T-helper 2 cell treated with Interferon-gamma antibody and Interleukin-4, amounts not matched to agents 5 μg/mL and 100 μg/mL, for 36 hours (primary cell): ENCODE data around the gene PGLYRP4.

ENCODE experiments used
- DNase-seq: peaks from one replicate; pipeline ENCODE4 v3.0.0; 2021; ENCODE audit warnings: low spot score
- H3K27ac Mint-ChIP-seq: one replicate; pipeline ENCODE4 v1.8.0; 2021; ENCODE audit warnings: mild to moderate bottlenecking, mixed read lengths
- H3K27me3 Mint-ChIP-seq: one replicate; pipeline ENCODE4 v1.8.0; 2021; ENCODE audit warnings: low read depth, mixed read lengths
- H3K36me3 Mint-ChIP-seq: one replicate; pipeline ENCODE4 v1.8.0; 2021; ENCODE audit warnings: low read depth, mixed read lengths
- H3K4me1 Mint-ChIP-seq: one replicate; pipeline ENCODE4 v1.8.0; 2021; ENCODE audit warnings: low read depth, mixed read lengths
- H3K4me3 Mint-ChIP-seq: one replicate; pipeline ENCODE4 v1.8.0; 2022; ENCODE audit warnings: mild to moderate bottlenecking, moderate library complexity, mixed read lengths
- H3K9me3 Mint-ChIP-seq: one replicate; pipeline ENCODE4 v1.8.0; 2021; ENCODE audit warnings: mixed read lengths

The PGLYRP4 gene

DNA sequence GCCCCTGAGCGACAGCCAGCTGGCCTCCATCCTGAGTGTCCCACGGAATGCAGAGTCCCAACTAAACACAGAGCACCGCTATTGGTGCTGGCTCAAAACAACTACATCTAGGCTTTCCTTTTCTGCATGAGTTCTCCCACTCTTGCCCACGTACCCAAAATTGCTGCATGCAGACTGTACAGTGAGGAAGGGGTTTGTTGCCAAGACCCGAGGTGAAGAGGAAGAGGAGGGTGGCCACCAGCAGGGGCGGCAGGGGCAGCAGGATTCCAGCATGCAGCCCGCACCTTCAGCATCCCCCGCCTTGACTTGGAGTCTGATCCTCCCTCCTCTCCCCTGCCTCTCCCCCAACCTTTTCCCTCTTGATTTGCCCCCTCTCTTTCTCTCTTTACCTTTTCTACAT is 17.1 kb upstream of the PGLYRP4 start:
- Mint-ChIP-seq H3K4me3 (no peak overlapping the region), H3K36me3 (no peaks in the 10 kb centered on the region), H3K27ac (no peak overlapping the region), H3K27me3 (peaks cover 8% of the 10 kb centered on the region), H3K9me3 (no peaks in the 10 kb centered on the region), H3K4me1 (no peaks in the 10 kb centered on the region)
- DNase-seq: no peak

- Mint-ChIP-seq H3K4me3 (no peak overlapping the region), H3K36me3 (no peaks in the 10 kb centered on the region), H3K4me1 (no peaks in the 10 kb centered on the region), H3K27ac (no peak overlapping the region), H3K27me3 (peaks cover 8% of the 10 kb centered on the region), H3K9me3 (no peaks in the 10 kb centered on the region)
- DNase-seq: no peak
Measured at GRCh38 chr1:153364766-153365666, 16.4 kb upstream of the PGLYRP4 start.

- H3K4me1 Mint-ChIP-seq: no peaks in the 10 kb centered on the region
- DNase-seq: no peak
- no peaks in the 10 kb centered on the region for H3K36me3 Mint-ChIP-seq
- no peak overlapping the region for H3K27ac Mint-ChIP-seq
- H3K4me3 Mint-ChIP-seq: no peak overlapping the region
- H3K27me3 Mint-ChIP-seq: peaks cover 8% of the 10 kb centered on the region
- H3K9me3 Mint-ChIP-seq: no peaks in the 10 kb centered on the region
Measured at GRCh38 chr1:153364156-153364555, 15.5 kb upstream of the PGLYRP4 start.

- H3K36me3 Mint-ChIP-seq: no peaks in the 10 kb centered on the region
- H3K9me3 Mint-ChIP-seq: no peaks in the 10 kb centered on the region
- H3K4me3 Mint-ChIP-seq: no peak overlapping the region
- H3K27me3 Mint-ChIP-seq: peaks cover 8% of the 10 kb centered on the region
- no peaks in the 10 kb centered on the region for H3K4me1 Mint-ChIP-seq
- no peak for DNase-seq
- H3K27ac Mint-ChIP-seq: no peak overlapping the region
Measured at GRCh38 chr1:153363641-153364040, 15.0 kb upstream of the PGLYRP4 start.

GRCh38 chr1:153362187-153362775 is 13.6 kb upstream of the PGLYRP4 start:
- peaks cover 8% of the 10 kb centered on the region for H3K27me3 Mint-ChIP-seq
- no peaks in the 10 kb centered on the region for H3K36me3 Mint-ChIP-seq
- no peak for DNase-seq
- no peaks in the 10 kb centered on the region for H3K9me3 Mint-ChIP-seq
- H3K27ac Mint-ChIP-seq: no peak overlapping the region
- H3K4me3 Mint-ChIP-seq: no peak overlapping the region
- H3K4me1 Mint-ChIP-seq: no peaks in the 10 kb centered on the region

DNA sequence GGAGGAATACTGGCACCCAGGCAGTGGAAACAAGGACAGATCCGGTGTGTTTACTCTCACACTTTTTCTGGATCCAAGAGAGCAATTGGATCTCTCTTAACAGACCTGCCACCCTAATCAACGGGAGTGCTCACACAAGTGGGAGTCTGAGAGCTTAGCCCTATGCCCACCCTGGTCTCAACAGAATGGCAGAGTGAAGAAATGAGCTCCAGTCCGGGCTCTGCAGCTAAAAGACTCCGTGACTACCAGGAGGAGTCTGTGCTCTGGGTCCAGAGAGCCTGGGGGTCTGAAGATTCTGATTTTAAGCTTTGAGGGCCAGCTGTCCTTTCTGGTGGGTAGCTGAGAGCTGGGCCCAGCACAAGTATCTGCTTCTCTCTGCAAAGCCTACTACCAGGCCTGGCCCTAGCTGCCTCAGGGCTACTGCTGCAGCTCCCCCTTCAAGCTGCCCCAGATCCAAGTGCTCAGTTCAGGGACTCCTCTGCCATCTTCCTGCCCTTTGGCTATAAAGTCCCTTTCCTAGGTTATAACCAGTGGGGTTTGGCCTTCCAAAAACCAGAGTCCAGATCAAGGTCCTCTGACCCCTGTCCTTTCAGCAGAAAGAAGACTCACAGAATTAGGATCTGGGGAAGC is 13.0 kb upstream of the PGLYRP4 start:
- no peaks in the 10 kb centered on the region for H3K9me3 Mint-ChIP-seq
- no peaks in the 10 kb centered on the region for H3K36me3 Mint-ChIP-seq
- no peak overlapping the region for H3K27ac Mint-ChIP-seq
- no peak for DNase-seq
- H3K27me3 Mint-ChIP-seq: peaks cover 8% of the 10 kb centered on the region
- no peaks in the 10 kb centered on the region for H3K4me1 Mint-ChIP-seq
- H3K4me3 Mint-ChIP-seq: no peak overlapping the region

- H3K4me1 Mint-ChIP-seq: no peaks in the 10 kb centered on the region
- no peaks in the 10 kb centered on the region for H3K9me3 Mint-ChIP-seq
- H3K4me3 Mint-ChIP-seq: no peak overlapping the region
- no peak overlapping the region for H3K27ac Mint-ChIP-seq
- H3K27me3 Mint-ChIP-seq: peaks cover 8% of the 10 kb centered on the region
- no peaks in the 10 kb centered on the region for H3K36me3 Mint-ChIP-seq
- DNase-seq: no peak
Measured at GRCh38 chr1:153360592-153361479, 12.2 kb upstream of the PGLYRP4 start.

- H3K4me3 Mint-ChIP-seq: no peak overlapping the region
- H3K27me3 Mint-ChIP-seq: peaks cover 8% of the 10 kb centered on the region
- H3K9me3 Mint-ChIP-seq: no peaks in the 10 kb centered on the region
- H3K27ac Mint-ChIP-seq: no peak overlapping the region
- no peak for DNase-seq
- no peaks in the 10 kb centered on the region for H3K36me3 Mint-ChIP-seq
- H3K4me1 Mint-ChIP-seq: no peaks in the 10 kb centered on the region
Measured at GRCh38 chr1:153360190-153360589, 11.5 kb upstream of the PGLYRP4 start.

GRCh38 chr1:153359241-153359640 is 10.6 kb upstream of the PGLYRP4 start:
- no peak overlapping the region for H3K27ac Mint-ChIP-seq
- H3K36me3 Mint-ChIP-seq: no peaks in the 10 kb centered on the region
- no peaks in the 10 kb centered on the region for H3K4me1 Mint-ChIP-seq
- H3K9me3 Mint-ChIP-seq: no peaks in the 10 kb centered on the region
- DNase-seq: no peak
- peaks cover 8% of the 10 kb centered on the region for H3K27me3 Mint-ChIP-seq
- no peak overlapping the region for H3K4me3 Mint-ChIP-seq

GRCh38 chr1:153358691-153358975 is 10.0 kb upstream of the PGLYRP4 start:
- no peak overlapping the region for H3K27ac Mint-ChIP-seq
- H3K36me3 Mint-ChIP-seq: no peaks in the 10 kb centered on the region
- H3K9me3 Mint-ChIP-seq: no peaks in the 10 kb centered on the region
- H3K4me1 Mint-ChIP-seq: no peaks in the 10 kb centered on the region
- no peak overlapping the region for H3K4me3 Mint-ChIP-seq
- no peak for DNase-seq
- H3K27me3 Mint-ChIP-seq: peaks cover 8% of the 10 kb centered on the region

GRCh38 chr1:153357853-153358690 is 9.4 kb upstream of the PGLYRP4 start, which contains the start of gene S100A9:
TSS of gene S100A9 (plus strand) at chr1:153357854. CDS start at chr1:153358284, 430 bp downstream.
- H3K4me1 Mint-ChIP-seq: no peaks in the 10 kb centered on the region
- H3K27ac Mint-ChIP-seq: no peak within 1 kb of the TSS
- H3K9me3 Mint-ChIP-seq: no peaks in the 10 kb centered on the region
- DNase-seq: no peak
- H3K4me3 Mint-ChIP-seq: no peak within 1 kb of the TSS
- H3K27me3 Mint-ChIP-seq: peaks cover 5% of the 10 kb centered on the region
- no peaks in the 10 kb centered on the region for H3K36me3 Mint-ChIP-seq

DNA sequence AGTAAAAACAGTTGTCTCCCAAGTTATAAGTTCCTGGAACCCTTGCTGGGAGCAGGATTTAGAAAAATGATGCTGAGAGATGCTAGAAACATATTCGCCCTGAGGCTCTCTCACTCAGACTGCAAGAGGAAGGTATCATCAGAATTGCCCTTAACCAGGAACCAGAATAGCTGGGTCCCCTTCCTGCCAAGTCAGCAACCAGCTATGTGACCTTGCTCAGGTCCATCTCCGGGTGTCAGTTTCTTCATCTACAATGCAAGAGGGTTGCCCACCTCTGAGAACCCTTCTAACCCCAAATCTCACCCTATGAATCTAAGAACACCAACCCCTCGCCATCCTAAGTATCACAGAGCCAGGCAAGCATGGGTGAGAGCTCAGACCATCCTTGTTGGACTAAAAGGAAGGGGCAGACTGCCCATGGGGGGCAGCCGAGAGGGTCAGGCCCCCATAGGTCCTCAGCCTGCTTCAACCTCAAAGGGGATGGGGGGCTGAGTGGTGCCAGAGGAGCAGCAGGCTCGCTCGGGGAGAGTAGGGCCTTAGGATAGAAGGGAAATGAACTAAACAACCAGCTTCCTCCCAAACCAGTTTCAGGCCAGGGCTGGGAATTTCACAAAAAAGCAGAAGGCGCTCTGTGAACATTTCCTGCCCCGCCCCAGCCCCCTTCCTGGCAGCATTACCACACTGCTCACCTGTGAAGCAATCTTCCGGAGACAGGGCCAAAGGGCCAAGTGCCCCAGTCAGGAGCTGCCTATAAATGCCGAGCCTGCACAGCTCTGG is 8.6 kb upstream of the PGLYRP4 start:
- peaks cover 2% of the 10 kb centered on the region for H3K27me3 Mint-ChIP-seq
- no peak overlapping the region for H3K27ac Mint-ChIP-seq
- DNase-seq: no peak
- H3K4me1 Mint-ChIP-seq: no peaks in the 10 kb centered on the region
- H3K36me3 Mint-ChIP-seq: no peaks in the 10 kb centered on the region
- H3K9me3 Mint-ChIP-seq: no peaks in the 10 kb centered on the region
- no peak overlapping the region for H3K4me3 Mint-ChIP-seq
